Liver (tissue), 3 donors: ENCODE measurements around the gene KDM7A.

Source experiments
- MAX ChIP-seq: IDR thresholded peaks from 2 replicates; pipeline ENCODE4 v1.6.1; 2016; ENCODE audit warnings: antibody characterized with exemption
- TAF1 ChIP-seq: conservative IDR thresholded peaks from 2 replicates; pipeline ENCODE4 v1.6.1; 2016; ENCODE audit warnings: antibody characterized with exemption, mild to moderate bottlenecking
- TF ChIP-seq, protein P1 (sequence below): fragments of 150-350 bp; IDR thresholded peaks from 2 replicates; pipeline ENCODE4 v1.5.1; 2017; ENCODE audit warnings: improper control_type of control experiment, low read depth, low read length; ENCODE audit not compliant: missing input control
- TF ChIP-seq, protein P2 (sequence below): IDR thresholded peaks from 2 replicates; pipeline ENCODE4 v1.6.1; 2016; ENCODE audit warnings: antibody characterized with exemption, mild to moderate bottlenecking
- donor health status: healthy.
- donor health status: healthy.

GRCh38 chr7:140222814-140223213 is 46.0 kb upstream of the KDM7A start:
- TF ChIP-seq, protein P1, sequence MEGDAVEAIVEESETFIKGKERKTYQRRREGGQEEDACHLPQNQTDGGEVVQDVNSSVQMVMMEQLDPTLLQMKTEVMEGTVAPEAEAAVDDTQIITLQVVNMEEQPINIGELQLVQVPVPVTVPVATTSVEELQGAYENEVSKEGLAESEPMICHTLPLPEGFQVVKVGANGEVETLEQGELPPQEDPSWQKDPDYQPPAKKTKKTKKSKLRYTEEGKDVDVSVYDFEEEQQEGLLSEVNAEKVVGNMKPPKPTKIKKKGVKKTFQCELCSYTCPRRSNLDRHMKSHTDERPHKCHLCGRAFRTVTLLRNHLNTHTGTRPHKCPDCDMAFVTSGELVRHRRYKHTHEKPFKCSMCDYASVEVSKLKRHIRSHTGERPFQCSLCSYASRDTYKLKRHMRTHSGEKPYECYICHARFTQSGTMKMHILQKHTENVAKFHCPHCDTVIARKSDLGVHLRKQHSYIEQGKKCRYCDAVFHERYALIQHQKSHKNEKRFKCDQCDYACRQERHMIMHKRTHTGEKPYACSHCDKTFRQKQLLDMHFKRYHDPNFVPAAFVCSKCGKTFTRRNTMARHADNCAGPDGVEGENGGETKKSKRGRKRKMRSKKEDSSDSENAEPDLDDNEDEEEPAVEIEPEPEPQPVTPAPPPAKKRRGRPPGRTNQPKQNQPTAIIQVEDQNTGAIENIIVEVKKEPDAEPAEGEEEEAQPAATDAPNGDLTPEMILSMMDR = no peak
- TF ChIP-seq MAX = no peak
- TF ChIP-seq, protein P2, sequence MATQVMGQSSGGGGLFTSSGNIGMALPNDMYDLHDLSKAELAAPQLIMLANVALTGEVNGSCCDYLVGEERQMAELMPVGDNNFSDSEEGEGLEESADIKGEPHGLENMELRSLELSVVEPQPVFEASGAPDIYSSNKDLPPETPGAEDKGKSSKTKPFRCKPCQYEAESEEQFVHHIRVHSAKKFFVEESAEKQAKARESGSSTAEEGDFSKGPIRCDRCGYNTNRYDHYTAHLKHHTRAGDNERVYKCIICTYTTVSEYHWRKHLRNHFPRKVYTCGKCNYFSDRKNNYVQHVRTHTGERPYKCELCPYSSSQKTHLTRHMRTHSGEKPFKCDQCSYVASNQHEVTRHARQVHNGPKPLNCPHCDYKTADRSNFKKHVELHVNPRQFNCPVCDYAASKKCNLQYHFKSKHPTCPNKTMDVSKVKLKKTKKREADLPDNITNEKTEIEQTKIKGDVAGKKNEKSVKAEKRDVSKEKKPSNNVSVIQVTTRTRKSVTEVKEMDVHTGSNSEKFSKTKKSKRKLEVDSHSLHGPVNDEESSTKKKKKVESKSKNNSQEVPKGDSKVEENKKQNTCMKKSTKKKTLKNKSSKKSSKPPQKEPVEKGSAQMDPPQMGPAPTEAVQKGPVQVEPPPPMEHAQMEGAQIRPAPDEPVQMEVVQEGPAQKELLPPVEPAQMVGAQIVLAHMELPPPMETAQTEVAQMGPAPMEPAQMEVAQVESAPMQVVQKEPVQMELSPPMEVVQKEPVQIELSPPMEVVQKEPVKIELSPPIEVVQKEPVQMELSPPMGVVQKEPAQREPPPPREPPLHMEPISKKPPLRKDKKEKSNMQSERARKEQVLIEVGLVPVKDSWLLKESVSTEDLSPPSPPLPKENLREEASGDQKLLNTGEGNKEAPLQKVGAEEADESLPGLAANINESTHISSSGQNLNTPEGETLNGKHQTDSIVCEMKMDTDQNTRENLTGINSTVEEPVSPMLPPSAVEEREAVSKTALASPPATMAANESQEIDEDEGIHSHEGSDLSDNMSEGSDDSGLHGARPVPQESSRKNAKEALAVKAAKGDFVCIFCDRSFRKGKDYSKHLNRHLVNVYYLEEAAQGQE = no peak
- TF ChIP-seq TAF1 = no peak
